ENCODE results near the gene WT1.

Gene WT1

DNA sequence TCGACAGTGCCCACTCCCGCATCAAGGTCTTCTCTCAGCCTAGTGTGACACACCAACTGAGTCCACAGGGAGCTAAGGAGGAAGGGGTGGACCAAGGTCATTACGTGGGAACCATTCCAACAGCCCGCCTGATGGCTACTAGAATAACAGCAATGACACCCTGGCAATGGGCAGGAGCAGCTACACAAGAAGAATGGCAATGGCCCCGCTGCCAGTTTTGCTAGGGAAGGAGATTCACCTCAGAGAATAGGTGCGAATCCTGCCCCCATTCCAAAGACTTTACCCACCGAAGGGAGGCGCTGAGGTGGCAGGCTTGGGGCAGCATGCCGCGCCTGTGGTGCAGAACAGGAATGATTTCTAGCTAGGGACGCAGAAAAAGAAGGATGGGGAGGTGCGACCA is 9.1 kb downstream of the WT1 start:
- Mint-ChIP-seq H3K27ac (peak overlapping the region; percentile 94 to 98 (median 97)), H3K36me3 (ENCODE audit: low read depth) (peaks cover 83% of the 10 kb centered on the region), H3K27me3 (ENCODE audit: low read depth) (peaks cover 81% of the 10 kb centered on the region), H3K4me3 (peak overlapping the region; percentile 70 to 92 (median 91)), H3K9me3 (no peaks in the 10 kb centered on the region), H3K4me1 (peaks cover 72% of the 10 kb centered on the region)
- TF ChIP-seq, protein P1, sequence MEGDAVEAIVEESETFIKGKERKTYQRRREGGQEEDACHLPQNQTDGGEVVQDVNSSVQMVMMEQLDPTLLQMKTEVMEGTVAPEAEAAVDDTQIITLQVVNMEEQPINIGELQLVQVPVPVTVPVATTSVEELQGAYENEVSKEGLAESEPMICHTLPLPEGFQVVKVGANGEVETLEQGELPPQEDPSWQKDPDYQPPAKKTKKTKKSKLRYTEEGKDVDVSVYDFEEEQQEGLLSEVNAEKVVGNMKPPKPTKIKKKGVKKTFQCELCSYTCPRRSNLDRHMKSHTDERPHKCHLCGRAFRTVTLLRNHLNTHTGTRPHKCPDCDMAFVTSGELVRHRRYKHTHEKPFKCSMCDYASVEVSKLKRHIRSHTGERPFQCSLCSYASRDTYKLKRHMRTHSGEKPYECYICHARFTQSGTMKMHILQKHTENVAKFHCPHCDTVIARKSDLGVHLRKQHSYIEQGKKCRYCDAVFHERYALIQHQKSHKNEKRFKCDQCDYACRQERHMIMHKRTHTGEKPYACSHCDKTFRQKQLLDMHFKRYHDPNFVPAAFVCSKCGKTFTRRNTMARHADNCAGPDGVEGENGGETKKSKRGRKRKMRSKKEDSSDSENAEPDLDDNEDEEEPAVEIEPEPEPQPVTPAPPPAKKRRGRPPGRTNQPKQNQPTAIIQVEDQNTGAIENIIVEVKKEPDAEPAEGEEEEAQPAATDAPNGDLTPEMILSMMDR (IDR thresholded peaks at IDR 0.05; ENCODE audit: unreplicated experiment in 3 of 3), result no peak

DNA sequence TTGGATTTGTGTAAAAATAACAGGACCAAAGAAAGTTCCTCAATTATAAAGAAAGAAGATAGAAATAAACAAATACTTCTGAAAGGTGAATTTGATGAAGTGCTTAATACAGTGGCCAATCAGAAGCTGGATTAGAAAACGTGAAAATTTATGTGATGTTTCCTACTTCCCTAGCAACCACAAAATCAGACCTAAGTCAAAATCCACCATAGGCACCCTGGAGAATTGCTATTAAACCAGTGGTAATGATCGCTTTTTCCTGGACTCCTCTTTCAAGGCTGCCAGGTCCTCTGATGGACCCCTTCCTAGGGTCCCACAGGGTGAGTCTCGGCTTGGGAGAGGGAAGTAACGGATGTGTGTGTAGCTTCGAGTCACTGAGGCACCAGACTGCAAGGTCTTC is 9.6 kb downstream of the WT1 start:
- Mint-ChIP-seq H3K27ac (peak overlapping the region; percentile 94 to 98 (median 97)), H3K36me3 (ENCODE audit: low read depth) (peaks cover 86% of the 10 kb centered on the region), H3K4me3 (peak overlapping the region; percentile 70 to 92 (median 91)), H3K9me3 (no peaks in the 10 kb centered on the region), H3K4me1 (peaks cover 77% of the 10 kb centered on the region), H3K27me3 (ENCODE audit: low read depth) (peaks cover 77% of the 10 kb centered on the region)
- TF ChIP-seq, protein P1 (IDR thresholded peaks at IDR 0.05; ENCODE audit: unreplicated experiment in 3 of 3), result no peak

GRCh38 chr11:32422545-32422944 is 12.8 kb downstream of the WT1 start:
- TF ChIP-seq, protein P1 (IDR thresholded peaks at IDR 0.05; ENCODE audit: unreplicated experiment in 3 of 3), result no peak

GRCh38 chr11:32421992-32422391 is 13.3 kb downstream of the WT1 start:
- TF ChIP-seq, protein P1 (IDR thresholded peaks at IDR 0.05; ENCODE audit: unreplicated experiment in 3 of 3), result no peak
- Mint-ChIP-seq H3K27ac (peak overlapping the region; percentile 92 to 98 (median 94)), H3K9me3 (no peaks in the 10 kb centered on the region), H3K4me1 (peaks cover 66% of the 10 kb centered on the region), H3K4me3 (peak overlapping the region in 1 of 3 experiments; percentile 10), H3K27me3 (ENCODE audit: low read depth) (peaks cover 40% of the 10 kb centered on the region), H3K36me3 (ENCODE audit: low read depth) (peaks cover 73% of the 10 kb centered on the region)

More at GRCh38 chr11:32422545-32422944, 12.8 kb downstream of the WT1 start:
- H3K4me1 Mint-ChIP-seq, result peaks cover 71% of the 10 kb centered on the region
- peak overlapping the region in 2 of 3 experiments; percentile 1 to 29 for H3K4me3 Mint-ChIP-seq
- peaks cover 45% of the 10 kb centered on the region for H3K27me3 Mint-ChIP-seq (ENCODE audit: low read depth)
- H3K27ac Mint-ChIP-seq, result peak overlapping the region; percentile 75 to 98 (median 92)
- H3K36me3 Mint-ChIP-seq (ENCODE audit: low read depth), result peaks cover 75% of the 10 kb centered on the region
- H3K9me3 Mint-ChIP-seq, result no peaks in the 10 kb centered on the region

DNA sequence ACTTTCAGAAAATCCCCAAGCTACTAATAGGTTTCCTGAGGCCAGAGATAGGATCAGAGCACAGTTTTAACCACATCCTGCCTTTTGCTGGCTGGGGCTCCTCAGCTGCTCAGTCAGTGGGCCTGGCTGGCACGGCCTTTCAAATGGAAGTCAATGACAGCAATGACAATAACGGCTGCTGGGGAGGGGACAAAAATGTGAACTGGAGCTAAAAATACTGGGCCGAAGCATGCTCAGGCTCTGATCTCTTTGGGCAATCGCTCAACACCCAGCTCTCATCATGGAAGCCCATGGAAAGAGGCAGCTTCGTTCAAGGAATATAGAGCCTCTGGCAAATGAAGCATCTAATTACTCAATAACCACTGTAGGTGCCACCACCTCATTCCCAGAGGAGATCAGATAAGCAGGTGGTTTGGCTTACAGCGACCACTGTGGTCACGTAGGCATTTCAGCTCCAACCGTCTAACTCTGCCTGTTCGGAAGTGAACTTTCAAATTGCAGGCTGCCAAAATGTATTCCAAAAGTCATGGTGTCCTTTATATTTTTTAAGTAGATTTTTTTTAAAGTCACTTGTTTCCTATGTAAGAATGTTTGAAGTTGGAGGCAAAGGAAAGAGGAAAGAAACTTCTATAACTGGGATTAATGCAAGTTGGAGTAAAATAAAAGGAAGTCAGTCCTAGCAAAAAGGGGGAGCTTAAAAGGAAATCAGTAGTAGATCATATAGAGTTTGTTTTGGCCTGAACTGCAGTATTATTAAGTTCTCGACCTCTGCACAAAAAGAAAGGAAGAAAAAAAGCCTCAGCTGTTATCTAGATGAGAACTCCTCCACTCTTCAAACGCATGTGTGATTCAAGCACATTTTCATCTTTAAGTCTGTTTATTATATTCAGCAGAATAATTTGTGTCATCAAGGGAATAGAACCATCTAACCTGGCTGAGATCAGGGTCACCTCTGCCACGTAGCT is 14.1 kb downstream of the WT1 start:
- peaks cover 32% of the 10 kb centered on the region for H3K27me3 Mint-ChIP-seq (ENCODE audit: low read depth)
- peak overlapping the region; percentile 10 to 64 (median 61) for H3K4me3 Mint-ChIP-seq
- peaks cover 62% of the 10 kb centered on the region for H3K4me1 Mint-ChIP-seq
- peaks cover 76% of the 10 kb centered on the region for H3K36me3 Mint-ChIP-seq (ENCODE audit: low read depth)
- TF ChIP-seq, protein P1 (IDR thresholded peaks at IDR 0.05; ENCODE audit: unreplicated experiment in 3 of 3), result no peak
- H3K9me3 Mint-ChIP-seq, result no peaks in the 10 kb centered on the region
- H3K27ac Mint-ChIP-seq, result peak overlapping the region; percentile 92 to 98 (median 94)

Data from nephron (organoid).